GM19043 (cell line): ENCODE data around the gene COIL.

Source experiments
- ATAC-seq: cut with Tn5 transposase; IDR thresholded peaks from one replicate; pipeline ENCODE4 v1.9.1; 2021; ENCODE audit warnings: low read depth; ENCODE audit not compliant: unreplicated experiment

COIL gene

DNA sequence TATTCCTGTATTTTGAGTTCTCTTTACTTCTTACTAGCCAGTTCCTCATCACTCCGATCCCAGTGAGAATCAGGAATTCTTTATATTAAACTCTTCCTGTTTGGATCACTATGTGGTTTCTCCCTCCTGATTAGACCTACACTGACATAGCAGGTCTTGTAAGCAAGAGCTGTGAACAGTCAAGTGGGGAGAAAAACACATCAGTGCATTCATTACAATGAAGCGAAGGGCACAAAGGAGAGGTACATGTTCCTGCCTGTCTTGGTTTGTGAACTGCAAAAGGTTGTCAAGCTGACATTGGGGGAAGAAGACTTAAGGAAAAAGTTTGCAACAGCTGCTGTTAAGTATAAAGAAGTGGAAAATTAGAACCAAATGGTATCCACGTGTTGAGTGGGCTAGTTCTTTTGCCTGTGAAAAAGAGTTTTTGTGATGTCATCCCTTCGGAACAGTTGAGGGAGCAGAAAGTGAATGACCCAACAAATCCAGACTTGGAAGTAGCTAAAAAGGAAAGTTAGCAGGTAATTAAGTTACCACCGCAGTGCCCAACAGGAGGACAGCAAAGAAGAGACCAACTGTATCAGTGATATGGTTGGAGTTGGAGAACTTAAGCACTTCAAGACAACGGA, 24.0 kb downstream of the COIL start:
- no peak for ATAC-seq

DNA sequence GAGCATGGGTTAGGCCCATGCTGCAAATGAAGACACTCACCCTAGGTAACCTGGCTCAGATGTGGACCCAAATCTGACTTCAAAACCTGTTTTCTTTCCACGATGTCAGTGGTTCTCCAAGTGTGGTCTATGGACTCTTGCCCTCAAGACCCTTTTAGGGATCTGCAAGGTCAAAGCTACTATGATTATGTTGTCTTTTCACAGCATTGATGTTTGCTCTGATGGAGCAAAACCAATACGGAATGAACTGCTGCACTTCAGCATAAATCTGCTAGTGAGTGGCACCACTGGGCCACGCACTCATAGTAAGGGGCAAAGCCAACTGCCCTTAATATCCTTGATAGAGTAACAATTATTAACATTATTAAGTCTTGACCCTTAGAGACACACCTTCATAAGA, 25.4 kb downstream of the COIL start:
- no peak for ATAC-seq

DNA sequence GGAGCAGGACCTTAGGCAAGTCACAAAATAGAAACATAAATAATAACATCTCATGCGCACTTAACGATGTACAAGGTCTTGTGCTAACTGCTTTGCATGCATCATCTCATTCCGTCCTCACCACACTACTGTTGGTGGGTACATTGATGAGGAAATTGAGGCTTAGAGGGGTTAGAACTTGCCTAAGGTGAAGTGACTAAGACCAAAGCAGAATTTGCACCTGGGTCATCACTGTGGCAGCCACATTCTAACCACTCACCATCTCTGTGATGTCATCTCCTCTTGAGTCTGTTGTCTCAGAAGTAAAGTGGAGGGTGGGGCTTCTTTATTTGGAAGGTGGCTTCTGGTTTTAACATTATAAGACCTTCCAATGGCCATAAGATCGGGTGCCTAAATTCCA, 26.6 kb downstream of the COIL start:
- no peak for ATAC-seq

DNA sequence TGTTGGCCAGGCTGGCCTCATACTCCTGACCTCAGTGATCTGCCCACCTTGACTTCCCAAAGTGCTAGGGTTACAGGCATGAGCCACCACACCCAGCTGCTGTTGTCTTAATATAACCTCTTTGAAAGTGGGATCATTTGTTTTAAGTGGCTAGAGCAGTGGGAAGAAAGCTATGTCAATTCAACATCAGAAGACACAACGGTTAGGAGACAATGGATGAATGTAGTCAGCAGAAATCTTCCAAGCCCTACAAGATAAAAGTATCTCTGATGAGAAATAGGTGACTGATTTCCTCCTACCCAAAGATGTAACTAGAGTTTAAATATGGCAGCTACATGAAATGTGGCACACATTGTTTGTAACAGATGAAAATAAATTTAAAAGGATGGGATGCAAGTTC, 27.0 kb downstream of the COIL start:
- no peak for ATAC-seq

DNA sequence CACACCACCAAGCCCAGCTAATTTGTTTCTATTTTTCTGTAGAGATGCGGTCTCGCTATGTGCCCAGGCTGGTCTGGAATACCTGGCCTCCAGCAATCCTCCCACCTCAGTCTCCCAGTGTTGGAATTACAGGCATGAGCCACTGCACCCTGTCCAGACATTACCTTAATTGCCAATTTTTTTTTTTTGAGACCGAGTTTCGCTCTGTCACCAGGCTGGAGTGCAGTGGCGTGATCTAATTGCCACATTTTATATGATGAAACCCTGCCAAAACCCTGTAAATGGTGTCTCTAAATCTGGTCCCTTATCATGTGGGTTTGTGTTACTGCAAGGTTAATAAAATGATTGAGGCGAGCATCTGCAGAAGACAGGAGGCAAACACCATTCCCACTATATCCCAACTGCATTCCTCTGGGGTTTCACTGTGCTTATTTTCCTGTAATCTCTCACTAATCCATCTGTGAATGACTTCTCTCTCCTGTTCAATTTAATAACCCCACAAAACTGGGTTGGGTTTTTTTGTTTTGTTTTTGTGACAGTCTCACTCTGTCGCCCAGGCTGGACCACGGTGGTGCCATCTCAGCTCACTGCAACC, 27.6 kb downstream of the COIL start:
- no peak for ATAC-seq

DNA sequence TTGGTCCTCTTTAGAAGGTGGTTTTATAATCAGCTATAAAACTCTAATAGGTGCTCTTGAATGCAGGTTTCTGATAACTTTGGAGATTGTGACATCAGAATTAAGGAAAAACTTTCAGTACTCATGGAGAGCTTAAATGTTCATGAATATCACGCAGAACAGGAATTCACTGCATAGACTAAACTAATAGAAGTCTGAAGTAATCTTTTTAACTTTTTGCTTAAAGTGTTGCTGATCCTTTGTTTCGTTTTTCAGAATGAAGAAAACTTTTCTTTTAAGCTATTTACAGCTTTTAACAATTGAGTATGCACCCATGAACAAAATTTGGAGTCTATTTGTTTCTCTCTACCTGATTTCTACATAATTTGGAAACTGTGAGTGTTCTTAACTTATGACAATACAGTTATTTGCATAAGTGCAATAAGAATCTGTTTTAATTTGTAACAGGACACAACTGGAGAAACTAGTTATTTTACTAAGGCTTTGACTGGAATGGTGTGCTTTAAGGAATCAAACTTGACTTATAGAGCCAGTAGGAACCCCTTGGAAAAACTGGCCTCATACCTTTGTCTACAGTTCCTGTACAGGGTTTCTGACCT, 30.0 kb downstream of the COIL start:
- ATAC-seq: no peak

DNA sequence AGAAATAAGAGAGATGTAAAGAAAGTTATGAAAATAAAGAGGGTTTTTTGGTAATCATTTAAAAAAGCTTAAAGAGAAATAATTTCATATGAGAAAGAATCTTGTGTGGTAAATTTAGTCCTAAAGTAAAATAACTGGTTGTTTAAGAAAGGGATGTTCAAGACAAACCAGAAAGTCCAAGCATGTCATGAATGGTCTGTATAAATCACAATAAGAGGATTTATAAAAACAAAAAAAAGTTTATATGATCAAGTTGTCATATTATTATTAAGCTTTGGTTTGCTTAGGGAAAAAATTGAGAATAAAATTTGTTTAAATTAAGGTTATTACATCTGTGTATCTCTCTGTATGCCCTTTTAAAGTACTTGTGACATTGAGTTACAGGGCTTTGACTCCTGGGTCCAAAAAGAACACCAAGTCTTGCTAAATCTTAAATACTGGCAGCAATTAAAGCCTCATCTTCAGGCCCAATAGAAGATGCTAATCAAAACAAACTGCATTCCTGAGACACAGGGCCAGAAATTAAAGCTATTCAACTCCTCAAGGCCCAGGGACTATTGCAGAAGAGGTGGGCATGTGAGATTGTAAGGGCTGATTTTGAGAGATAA, 31.4 kb downstream of the COIL start:
- ATAC-seq: no peak

DNA sequence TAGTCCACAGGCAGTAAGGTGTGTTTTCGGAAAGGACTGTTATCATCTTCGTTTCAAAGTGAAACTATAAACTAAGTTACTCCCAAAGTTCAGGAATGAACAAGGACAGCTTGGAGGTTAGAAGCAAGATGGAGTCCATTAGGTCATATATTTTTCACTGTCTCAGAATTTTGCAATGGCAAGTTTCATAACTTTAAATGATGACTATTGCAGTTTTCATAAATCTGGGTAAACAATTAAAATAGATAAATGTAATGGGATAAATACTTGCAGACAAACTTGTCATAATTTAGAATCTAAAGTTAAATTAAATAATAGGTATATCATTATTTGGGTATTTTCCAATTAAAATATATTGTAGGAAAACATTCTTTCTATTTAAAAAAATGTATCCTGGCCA, 32.3 kb downstream of the COIL start:
- ATAC-seq: no peak

DNA sequence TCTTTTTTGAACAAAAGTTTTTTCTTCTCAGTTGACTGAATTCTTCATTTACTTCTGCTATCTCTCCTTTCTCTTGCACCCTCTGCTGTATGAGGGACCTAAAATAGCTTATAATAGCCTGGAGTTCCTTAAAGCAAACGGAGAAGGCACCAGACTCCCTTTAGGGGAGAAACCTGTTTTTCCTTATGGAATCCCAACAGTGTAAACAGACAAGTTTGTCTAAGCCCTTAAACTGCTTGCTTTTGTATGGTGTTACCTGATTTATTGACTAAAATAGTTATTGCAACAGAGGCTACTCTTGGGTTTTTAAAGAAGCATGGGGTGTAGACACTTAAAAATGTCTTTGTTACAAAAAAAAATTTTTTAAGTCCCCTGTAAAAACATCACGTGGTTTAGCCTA, 34.1 kb downstream of the COIL start:
- ATAC-seq: no peak

DNA sequence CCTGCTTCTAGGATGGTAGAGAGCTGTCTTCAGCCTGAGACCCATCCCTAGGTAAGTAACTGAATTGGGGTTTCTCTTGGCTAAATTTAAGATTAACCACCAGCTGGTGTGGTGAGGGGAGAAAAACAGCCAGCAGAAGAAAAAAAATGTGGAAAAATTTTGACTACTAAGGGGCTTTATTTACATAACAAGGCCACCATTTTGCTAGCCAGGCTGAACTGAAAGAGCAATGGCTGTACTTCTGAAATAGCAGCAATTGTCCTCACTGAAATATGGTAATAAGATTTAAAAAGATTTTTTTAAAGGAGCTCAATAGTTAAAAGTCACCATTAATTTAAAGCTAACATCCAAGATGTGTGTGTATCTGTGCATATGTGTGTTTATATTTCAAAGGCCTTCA, 34.6 kb downstream of the COIL start:
- no peak for ATAC-seq

DNA sequence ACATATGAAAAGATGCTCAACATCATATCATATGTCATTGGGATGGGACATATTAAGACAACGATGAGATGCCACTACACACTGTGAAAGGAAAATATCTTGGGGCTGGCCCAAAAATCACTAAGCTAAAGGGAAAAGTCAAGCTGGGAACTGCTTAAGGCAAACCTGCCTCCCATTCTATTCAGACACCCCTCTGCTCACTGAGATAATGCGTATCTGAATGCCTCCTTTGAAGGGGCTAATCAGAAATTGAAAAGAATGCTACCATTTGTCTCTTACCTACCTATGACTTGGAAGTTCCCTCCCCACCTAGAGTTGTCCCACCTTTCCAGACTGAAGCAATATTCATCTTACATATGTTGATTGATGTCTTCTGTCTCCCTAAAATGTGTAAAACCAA, 35.8 kb downstream of the COIL start:
- ATAC-seq: no peak

DNA sequence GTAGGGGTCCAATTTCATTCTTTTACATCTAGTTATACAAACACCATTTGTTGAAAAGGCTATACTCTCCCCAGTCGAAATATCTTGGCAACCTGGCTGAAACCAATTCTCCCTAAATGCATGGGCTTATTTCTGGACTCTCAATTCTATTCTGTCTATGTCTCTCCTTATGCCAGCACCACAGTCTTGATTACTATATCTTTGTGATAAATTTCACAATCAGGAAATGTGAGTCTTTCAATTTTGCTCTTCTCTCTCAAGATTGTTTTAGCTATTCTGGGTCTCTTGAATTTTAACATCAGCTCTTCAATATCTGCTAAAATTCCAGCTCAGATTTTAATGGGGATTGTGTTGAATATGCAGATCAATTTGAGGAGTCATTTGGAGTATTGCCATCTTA, 41.1 kb downstream of the COIL start:
- no peak for ATAC-seq

DNA sequence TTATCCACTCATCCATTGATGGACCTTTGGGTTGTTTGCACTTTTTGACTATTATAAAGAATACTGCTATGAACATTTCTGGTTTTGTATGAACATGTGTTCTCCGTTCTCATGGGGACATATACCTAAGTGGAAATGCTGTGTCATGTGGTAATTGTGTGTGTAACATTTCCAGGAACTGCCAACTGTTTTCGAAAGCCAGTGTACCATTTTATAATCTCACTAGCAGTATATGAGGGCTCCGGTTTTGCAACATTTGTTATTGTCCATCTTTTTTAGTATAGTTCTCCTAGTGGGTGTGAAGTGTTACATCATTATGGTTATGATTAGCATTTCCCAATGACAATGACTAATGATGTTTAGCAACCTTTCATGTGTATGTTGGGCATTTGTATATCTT, 41.9 kb downstream of the COIL start:
- ATAC-seq: no peak

DNA sequence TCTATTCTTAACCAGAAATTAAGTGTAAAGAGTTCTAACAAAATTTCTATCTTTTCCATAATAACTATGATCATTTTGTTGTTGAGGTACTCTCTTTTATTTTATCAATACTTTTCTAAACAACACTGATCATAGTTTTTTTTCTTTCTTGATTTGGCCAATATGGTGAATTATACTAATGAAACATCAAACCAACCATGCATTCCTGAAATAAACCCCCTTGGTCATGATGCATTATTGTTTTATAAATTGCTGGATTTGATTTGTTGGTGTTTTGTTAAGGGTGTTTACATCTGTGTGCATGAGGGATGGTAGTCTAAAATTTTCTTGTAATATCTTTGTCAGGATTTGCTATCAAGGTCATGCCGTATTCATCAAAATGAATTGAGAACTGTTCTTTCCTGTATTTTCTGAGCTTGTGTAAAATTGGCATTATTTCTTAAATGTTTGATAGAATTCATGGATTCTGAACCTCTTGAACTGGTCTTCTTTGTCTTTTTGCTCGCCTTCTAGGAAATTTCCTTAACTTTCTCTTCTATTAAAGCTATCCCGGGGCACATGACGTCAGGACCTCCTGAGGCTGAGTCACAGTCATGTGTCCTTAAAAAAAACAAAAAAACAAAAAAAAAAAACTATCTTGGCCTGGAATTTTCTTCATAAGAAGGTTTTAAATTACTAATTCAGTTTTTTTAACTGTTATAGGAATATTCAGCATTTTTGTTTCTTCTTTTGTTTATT, 43.1 kb downstream of the COIL start:
- no peak for ATAC-seq

DNA sequence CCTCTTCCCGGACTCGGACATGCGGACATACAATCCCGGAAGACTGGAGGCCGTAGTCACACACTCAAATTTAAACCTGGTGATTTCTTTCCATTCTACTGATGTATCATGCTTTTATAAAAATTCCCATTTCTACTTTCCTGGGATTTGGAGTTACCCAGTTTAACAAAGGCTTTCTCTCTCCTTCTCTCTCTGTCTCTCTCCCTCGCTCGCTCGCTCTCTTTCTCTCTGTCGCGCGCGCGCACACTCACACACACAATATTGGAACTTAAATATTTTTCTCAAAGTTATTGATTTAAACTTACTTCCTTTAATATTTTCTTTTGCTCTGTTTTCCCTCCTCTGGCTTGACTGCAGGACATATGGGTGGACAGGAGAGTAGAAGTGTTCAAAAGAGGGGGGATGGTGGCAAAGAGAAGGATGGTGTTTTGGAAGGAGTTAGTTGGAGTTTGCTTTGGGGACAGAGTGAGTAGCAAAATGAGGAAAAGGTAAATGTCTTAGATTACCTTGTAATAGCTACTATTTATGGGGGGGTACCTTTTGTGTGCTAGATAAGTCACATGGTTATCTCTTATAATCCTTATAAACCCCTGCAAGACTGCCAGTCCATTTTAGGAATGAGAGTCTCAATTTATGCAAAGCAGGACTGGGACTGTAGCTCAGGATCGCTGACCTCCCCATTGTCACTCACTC, 46.1 kb downstream of the COIL start:
- ATAC-seq: no peak

DNA sequence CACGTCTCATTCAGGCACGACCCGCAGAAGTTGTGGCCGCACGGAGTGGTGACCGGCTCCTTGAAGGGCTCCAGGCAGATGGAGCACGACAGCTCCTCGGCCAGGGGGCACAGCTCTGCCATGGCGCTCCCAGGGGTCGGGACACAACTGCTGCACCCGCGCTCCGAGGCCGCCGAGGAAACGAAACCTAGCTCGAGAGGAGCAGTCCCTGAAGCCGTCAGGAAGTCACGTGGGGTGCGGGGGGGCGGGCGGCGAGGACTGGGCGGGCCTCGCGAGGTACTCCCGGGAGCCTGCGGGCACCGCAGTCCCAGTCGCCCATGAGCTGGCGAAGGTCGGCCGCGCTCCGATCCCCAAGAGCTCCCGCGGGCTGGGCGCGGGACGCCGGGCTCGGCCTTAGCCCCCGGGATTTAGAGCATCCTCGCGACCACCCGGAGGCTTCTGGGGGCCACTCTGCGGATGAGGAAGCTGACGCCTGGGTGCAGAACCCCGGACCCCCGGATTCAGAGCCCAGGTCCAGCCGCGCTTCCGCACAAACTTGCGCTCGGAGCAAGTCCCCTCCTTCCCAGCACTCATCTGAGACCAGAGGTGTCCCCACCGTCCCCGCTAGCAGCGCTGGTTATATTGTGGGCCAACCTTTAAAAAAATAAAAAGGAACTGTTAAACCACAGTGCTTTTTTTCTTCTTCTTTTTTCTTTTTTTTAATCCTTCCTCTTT, 46.8 kb downstream of the COIL start, which contains the start of gene TRIM25:
TRIM25 (minus strand) TSS at position 183 of the 714 bp plus-strand sequence; CDS start at position 122, 61 bp downstream.
- ATAC-seq: peak; percentile 67

DNA sequence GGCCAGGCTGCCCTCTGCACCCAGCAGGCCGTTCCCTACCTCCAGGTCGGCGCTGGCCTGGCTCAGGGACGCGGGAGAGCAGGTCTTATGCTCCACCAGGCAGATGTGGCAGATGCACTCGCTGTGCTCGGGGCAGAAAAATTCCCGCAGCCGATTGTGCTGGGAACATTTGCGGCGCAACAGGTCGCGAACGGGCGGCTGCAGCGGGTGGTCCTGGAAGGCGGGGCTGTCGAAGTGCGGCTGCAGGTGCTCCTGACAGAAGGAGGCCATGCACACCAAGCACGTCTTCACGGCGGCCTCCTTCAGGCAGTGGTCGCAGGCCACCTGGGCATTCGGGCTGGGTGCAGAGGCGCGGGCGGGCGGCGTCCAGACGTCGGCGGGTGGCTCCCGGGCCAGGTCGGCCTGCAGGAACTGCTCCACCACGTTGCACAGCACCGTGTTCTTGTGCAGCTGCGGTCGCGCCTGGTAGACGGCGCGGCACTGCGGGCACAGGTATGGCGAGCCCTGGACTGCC, 47.4 kb downstream of the COIL start:
- ATAC-seq: peak; percentile 31

DNA sequence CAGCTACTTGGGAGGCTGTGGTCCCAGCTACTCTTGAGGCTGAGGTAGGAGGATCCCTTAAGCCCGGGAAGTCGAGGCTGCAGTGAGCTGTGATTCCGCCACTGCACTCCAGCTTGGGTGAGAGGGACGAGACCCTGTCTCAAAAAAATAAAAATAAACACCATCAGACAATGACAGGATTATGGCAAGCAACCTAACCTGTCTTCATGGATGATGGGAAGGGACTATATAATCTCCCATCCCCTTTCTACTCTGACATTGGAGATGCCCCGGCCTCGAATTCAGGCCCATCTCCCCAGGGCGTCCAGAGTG, 47.9 kb downstream of the COIL start:
- ATAC-seq: no peak

DNA sequence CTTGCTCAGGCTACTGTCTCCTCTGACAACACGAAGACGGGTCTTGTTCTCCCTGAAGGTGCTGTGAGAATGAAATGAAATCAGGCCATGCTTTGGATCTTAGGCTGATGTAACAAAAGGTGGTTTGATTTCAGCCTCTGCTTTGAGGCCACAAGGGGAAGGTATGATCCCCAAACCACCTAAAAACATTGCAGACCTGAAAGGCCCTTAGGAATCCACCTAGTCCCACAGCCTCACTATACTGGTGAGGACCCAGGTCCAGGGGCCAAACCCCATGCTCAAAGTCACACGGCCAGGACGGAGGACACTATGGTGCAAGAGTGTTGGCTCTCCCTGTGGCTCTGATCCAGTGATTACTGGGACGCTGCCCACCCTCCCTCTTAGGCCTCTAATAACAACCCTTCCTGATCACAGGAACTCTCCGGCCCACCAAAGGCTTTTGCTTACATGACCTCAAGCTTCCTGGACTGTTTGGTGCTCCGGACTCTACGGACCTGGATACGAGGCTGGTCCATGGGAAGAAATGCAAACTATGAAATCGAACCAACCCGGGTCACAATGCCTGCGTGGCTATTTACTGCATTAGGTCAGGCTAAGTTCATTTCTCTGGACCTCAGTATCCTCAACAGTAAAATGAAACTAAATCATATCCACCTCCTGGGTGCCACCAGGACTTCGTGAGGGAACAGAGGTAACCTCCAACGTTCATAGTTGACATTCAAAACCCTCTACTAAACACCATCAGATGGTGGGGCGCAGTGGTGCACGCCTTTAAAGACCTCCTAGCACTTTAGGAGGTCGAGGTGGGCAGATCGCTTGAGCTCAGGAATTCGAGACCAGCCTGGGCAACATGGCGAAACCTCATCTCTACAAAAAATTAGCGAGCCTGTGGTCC, 48.5 kb downstream of the COIL start:
- ATAC-seq: no peak
